Prostate gland (tissue), 2 donors: Measurements from ENCODE around the gene PPP1R7. TPM values are rescaled to one million over a fixed set of nuclear protein-coding genes. Genes with fewer than 3 reads are reported as not detected.

Source experiments
- DNase-seq: peaks from one replicate; pipeline ENCODE4 v3.0.0-alpha.2; 2019; ENCODE audit warnings: low spot score
- H3K27ac ChIP-seq, 2 donors: fragments of 200-600 bp; sonication (generic); 2 replicates each; pipeline ENCODE4 v1.5.1; 2017 to 2019
- H3K27me3 ChIP-seq: fragments of 200-600 bp; sonication (generic); replicated peaks from 2 replicates; pipeline ENCODE4 v1.5.1; 2019; ENCODE audit not compliant: insufficient read depth
- H3K36me3 ChIP-seq, 2 donors: fragments of 200-600 bp; sonication (generic); 1 replicate in 1 of 2; 2 replicates in 1 of 2; pipeline versions ENCODE4 v1.5.1 to v1.8.1; 2017 to 2019
- H3K4me1 ChIP-seq: fragments of 200-600 bp; sonication (generic); replicated peaks from 2 replicates; pipeline ENCODE4 v1.5.1; 2019
- H3K4me3 ChIP-seq, 2 donors: fragments of 200-600 bp; sonication (generic); 2 replicates each; pipeline ENCODE4 v1.5.1; 2017 to 2019
- H3K9me3 ChIP-seq: fragments of 200-600 bp; sonication (generic); 2 replicates; pipeline ENCODE4 v1.5.1; 2017
- POLR2A ChIP-seq: fragments of 450-650 bp; IDR thresholded peaks from one replicate; pipeline ENCODE4 v1.6.1; 2016; ENCODE audit warnings: antibody characterized with exemption, mild to moderate bottlenecking
- POLR2AphosphoS5 ChIP-seq: sonication (generic); formaldehyde crosslinking; IDR thresholded peaks from one replicate; pipeline ENCODE4 v1.6.1; 2017; ENCODE audit warnings: antibody characterized with exemption
- WGBS: methylation state at CpG from one replicate; pipeline ENCODE4 v1.1.5; 2018; 5-methylcytosine and 5-hydroxymethylcytosine counted together
- intact Hi-C: fragments of 100-400 bp; cut with DNase I; formaldehyde crosslinking; loops from one replicate; pipeline ENCODE4 v1.14.2; 2022
- total RNA-seq, 2 donors: library from RNA; depleted of rRNA; stranded (reverse); fragments of >200 nt; gene quantifications; one replicate each; pipeline ENCODE4 v1.1.0, GENCODE V29; 2016
- TF ChIP-seq, protein P1 (sequence below), 4 experiments: fragments of 200-600 bp in 2 of 4; fragments of 450-650 bp in 2 of 4; sonication (generic) in 2 of 4; IDR thresholded peaks; 1 replicate in 3 of 4; 2 replicates in 1 of 4; pipeline ENCODE4 v1.5.1; 2016 to 2019; ENCODE audit warnings: antibody characterized with exemption in 4 of 4, mild to moderate bottlenecking in 2 of 4, moderate library complexity in 2 of 4

PPP1R7 gene
- total RNA-seq, 2 donors from 2014 or later, result 50.0 to 91.3 TPM

DNA sequence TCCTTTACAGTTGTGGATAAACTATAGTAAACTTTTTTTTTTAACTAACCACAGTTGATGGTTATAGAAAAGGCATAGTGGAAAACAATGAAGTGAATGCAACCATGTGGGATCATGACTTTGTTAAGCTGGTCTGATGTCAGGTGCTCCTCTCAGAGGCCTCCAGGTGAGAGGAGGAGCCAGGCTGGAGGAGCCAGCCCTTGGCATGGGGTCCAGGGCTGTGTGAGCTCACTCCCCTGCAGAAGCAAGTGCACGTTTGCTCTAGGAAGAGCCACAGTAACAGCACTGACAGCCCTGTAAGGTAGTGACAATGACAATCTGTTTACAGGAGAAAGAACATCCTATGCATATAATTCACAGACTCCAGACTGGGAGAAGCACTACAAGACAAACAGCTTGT lies 5.7 kb downstream of the PPP1R7 start:
- Histone ChIP-seq H3K9me3 (no peaks in the 10 kb centered on the region), H3K4me3 (no peak overlapping the region), H3K27me3 (no peaks in the 10 kb centered on the region), H3K27ac (no peak overlapping the region), H3K36me3 (no peaks in the 10 kb centered on the region), H3K4me1 (peaks cover 4% of the 10 kb centered on the region)
- TF ChIP-seq POLR2A, result no peak
- TF ChIP-seq, protein P1, sequence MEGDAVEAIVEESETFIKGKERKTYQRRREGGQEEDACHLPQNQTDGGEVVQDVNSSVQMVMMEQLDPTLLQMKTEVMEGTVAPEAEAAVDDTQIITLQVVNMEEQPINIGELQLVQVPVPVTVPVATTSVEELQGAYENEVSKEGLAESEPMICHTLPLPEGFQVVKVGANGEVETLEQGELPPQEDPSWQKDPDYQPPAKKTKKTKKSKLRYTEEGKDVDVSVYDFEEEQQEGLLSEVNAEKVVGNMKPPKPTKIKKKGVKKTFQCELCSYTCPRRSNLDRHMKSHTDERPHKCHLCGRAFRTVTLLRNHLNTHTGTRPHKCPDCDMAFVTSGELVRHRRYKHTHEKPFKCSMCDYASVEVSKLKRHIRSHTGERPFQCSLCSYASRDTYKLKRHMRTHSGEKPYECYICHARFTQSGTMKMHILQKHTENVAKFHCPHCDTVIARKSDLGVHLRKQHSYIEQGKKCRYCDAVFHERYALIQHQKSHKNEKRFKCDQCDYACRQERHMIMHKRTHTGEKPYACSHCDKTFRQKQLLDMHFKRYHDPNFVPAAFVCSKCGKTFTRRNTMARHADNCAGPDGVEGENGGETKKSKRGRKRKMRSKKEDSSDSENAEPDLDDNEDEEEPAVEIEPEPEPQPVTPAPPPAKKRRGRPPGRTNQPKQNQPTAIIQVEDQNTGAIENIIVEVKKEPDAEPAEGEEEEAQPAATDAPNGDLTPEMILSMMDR (IDR thresholded peaks at IDR 0.05), result no peak
- TF ChIP-seq POLR2AphosphoS5, result no peak
- no peak for DNase-seq
- 23% methylated on average over 1 of the region's 1 CpG for WGBS
- intact Hi-C loops, result no loop called here

DNA sequence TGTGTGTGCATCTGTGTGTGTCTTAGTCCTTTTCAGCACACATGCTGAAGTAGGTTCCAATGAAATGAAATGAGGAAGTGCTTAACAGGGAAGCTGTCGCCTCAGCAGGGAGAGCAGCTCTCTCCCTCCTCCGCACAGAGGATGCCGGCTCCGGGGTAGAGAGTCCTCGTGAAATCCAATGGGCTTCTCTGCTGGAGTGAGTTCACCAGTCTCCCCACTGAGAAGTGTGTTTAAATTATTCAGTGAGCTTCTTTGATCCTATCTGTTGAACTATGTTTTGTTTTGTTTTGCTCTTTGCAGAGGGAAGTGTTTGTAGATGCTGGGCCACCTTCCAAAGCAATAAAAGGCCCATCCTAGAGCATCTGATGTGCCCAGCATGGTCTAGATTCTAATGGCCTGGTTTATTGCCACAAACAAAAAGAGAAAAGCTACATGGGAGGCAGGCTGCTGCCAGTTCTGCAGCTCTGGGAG lies 6.7 kb downstream of the PPP1R7 start:
- H3K36me3 ChIP-seq, result no peaks in the 10 kb centered on the region
- no peak overlapping the region for H3K4me3 ChIP-seq
- no peaks in the 10 kb centered on the region for H3K9me3 ChIP-seq
- TF ChIP-seq POLR2A (no peak), POLR2AphosphoS5 (peak; percentile 71)
- TF ChIP-seq, protein P1 (IDR thresholded peaks at IDR 0.05), result no peak
- no peaks in the 10 kb centered on the region for H3K27me3 ChIP-seq
- H3K27ac ChIP-seq, result no peak overlapping the region
- intact Hi-C loops, result no loop called here
- 19% methylated on average over 5 of the region's 5 CpGs for WGBS
- H3K4me1 ChIP-seq, result peaks cover 3% of the 10 kb centered on the region
- DNase-seq, result peak; percentile 42

DNA sequence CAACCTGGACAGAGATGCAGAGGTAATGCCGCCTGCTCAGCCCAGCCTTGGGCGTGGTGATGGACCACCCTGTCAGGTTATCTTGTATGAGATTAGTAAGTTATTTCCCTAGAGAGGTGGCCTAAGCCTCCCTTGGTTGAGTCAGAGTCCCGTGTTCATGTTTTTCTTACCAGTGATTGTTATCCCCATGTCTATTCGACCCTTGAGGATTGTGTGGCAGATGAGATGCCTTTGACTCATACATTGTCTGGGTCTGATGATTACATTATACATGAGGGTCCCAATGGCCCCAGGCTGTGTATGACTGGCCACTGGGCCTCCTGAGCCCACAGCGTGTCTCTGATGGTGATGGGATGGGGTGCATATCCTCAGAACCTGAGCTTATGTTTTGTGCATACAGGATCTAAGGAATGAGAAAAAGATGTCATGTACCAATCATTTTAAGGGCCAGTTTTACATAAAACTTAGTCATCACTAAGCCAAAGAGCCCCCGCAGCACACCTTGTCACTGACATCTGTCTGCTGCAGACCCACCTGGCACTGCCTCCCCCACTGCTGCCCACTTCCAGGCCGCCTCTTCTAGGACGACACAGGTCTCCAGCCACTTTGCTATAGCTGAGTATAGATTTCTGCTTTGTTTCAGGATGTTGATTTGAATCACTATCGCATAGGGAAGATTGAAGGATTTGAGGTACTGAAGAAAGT lies 7.7 kb downstream of the PPP1R7 start:
- no peak overlapping the region for H3K4me3 ChIP-seq
- no peaks in the 10 kb centered on the region for H3K27me3 ChIP-seq
- H3K4me1 ChIP-seq, result peaks cover 8% of the 10 kb centered on the region
- WGBS, result 88% methylated on average over 9 of the region's 9 CpGs
- intact Hi-C loops, result no loop called here
- no peak overlapping the region for H3K27ac ChIP-seq
- no peaks in the 10 kb centered on the region for H3K36me3 ChIP-seq
- no peak for DNase-seq
- TF ChIP-seq POLR2A (no peak), POLR2AphosphoS5 (no peak)
- TF ChIP-seq, protein P1 (IDR thresholded peaks at IDR 0.05), result no peak
- H3K9me3 ChIP-seq, result no peaks in the 10 kb centered on the region

DNA sequence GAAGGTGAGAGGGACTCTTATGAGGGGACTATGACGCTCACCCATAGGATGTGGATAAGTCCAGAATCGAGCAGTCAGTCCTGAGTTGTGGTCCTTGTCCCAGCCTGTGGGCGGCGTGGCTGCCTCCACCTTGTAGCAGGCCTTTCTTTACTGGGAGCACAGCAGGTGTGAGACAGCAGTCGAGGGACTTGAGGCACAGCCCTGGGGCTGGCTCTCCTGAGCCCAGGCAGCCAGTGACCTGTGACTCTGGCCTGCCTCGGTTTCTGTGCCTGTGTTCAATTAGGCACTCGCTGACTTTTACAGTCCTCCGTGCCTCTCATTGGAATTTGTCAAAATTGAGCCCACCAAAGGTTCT lies 8.3 kb downstream of the PPP1R7 start:
- intact Hi-C loops, result no loop called here
- H3K36me3 ChIP-seq, result no peaks in the 10 kb centered on the region
- WGBS, result 90% methylated on average over 8 of the region's 8 CpGs

DNA sequence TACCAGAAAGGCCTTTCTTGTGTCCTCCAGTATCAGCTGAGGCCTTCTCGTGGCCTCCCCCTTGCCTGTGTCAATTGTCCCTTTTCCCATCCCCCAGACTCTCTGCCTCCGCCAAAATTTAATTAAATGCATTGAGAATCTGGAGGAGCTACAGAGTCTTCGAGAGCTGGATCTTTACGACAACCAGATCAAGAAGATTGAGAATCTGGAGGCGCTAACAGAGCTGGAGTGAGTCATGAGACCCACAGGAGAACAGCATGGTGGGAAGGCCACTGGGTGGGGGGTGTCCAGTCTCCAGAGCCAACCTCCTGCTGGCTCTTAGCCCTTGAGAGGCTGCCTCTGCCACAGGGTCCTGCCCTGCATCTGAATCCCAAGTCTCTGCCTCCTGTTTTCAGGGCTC lies 8.8 kb downstream of the PPP1R7 start:
- 95% methylated on average over 5 of the region's 5 CpGs for WGBS
- Histone ChIP-seq H3K4me1 (peaks cover 8% of the 10 kb centered on the region), H3K36me3 (no peaks in the 10 kb centered on the region), H3K4me3 (no peak overlapping the region), H3K27me3 (no peaks in the 10 kb centered on the region), H3K9me3 (no peaks in the 10 kb centered on the region), H3K27ac (no peak overlapping the region)
- DNase-seq, result no peak
- intact Hi-C loops, result no loop called here
- TF ChIP-seq, protein P1 (IDR thresholded peaks at IDR 0.05), result no peak
- TF ChIP-seq POLR2A (no peak), POLR2AphosphoS5 (no peak)

More for the DNA sequence above, 8.3 kb downstream of the PPP1R7 start:
- peaks cover 8% of the 10 kb centered on the region for H3K4me1 ChIP-seq
- no peaks in the 10 kb centered on the region for H3K27me3 ChIP-seq
- no peak overlapping the region for H3K4me3 ChIP-seq
- DNase-seq, result no peak
- no peaks in the 10 kb centered on the region for H3K9me3 ChIP-seq
- H3K27ac ChIP-seq, result no peak overlapping the region
- TF ChIP-seq POLR2A, result no peak
- TF ChIP-seq POLR2AphosphoS5, result no peak
- TF ChIP-seq, protein P1 (IDR thresholded peaks at IDR 0.05), result no peak
